PC-9 (cell line): ENCODE data around the gene MAB21L4. TPM values are rescaled to one million over a fixed set of nuclear protein-coding genes. Genes with fewer than 3 reads are reported as not detected.
A peak's percentile ranks its signal among the peaks of the same experiment; 100 is the strongest.

ENCODE experiments used
- BruUV-seq: library from RNA; stranded (reverse); fragments of 400-500 nt; replicated peaks from 2 replicates; lab custom pipeline; 2021; lab: Mats Ljungman, UMichigan
- CTCF ChIA-PET: fragments of 300-600 bp; sonication (Branson Sonifier 250); formaldehyde crosslinking; loops from one replicate; lab custom pipeline; 2022; ENCODE audit warnings: antibody characterized with exemption; lab: Charles Lee
- POLR2A ChIA-PET: fragments of 300-600 bp; sonication (Branson Sonifier 250); formaldehyde crosslinking; loops from one replicate; lab custom pipeline; 2022; ENCODE audit warnings: antibody characterized with exemption; ENCODE audit not compliant: unreplicated experiment; lab: Charles Lee
- DNase-seq, 2 experiments: peaks; one replicate each; pipeline versions ENCODE4 v3.0.0 to v3.0.0-alpha.2; 2015 to 2022; ENCODE audit warnings: mixed read lengths in 1 of 2
- H2AFZ ChIP-seq: fragments of 200-600 bp; sonication (generic); 2 replicates; pipeline ENCODE4 v1.8.1; 2017; ENCODE audit warnings: antibody characterized with exemption
- H3F3A ChIP-seq: fragments of 200-600 bp; sonication (generic); 2 replicates; pipeline ENCODE4 v1.8.1; 2017; ENCODE audit warnings: antibody characterized with exemption, mild to moderate bottlenecking, low read depth; ENCODE audit not compliant: insufficient read depth
- H3K27ac ChIP-seq: fragments of 200-600 bp; sonication (generic); 2 replicates; pipeline ENCODE4 v1.6.1; 2016; ENCODE audit warnings: mixed run types
- H3K27me3 ChIP-seq: fragments of 200-600 bp; sonication (generic); 2 replicates; pipeline ENCODE4 v1.6.1; 2016; ENCODE audit warnings: low read depth, mixed run types; ENCODE audit not compliant: insufficient read depth
- H3K36me3 ChIP-seq: fragments of 200-600 bp; sonication (generic); 2 replicates; pipeline ENCODE4 v1.6.1; 2016; ENCODE audit warnings: low read depth, mixed run types
- H3K4me1 ChIP-seq: fragments of 200-600 bp; sonication (generic); replicated peaks from 2 replicates; pipeline ENCODE4 v1.6.1; 2016; ENCODE audit warnings: mixed run types; ENCODE audit not compliant: insufficient read depth
- H3K4me2 ChIP-seq: fragments of 200-600 bp; sonication (generic); 2 replicates; pipeline ENCODE4 v1.6.1; 2017; ENCODE audit warnings: mixed run types
- H3K4me3 ChIP-seq: fragments of 200-600 bp; sonication (generic); 2 replicates; pipeline ENCODE4 v1.6.1; 2016; ENCODE audit warnings: mixed run types
- H3K79me2 ChIP-seq: fragments of 200-600 bp; sonication (generic); 2 replicates; pipeline ENCODE4 v1.6.1; 2017; ENCODE audit warnings: low read depth, mixed run types
- H3K9me2 ChIP-seq: fragments of 200-600 bp; sonication (generic); 2 replicates; pipeline ENCODE4 v1.8.1; 2017; ENCODE audit warnings: mild to moderate bottlenecking; ENCODE audit not compliant: insufficient read depth
- H3K9me3 ChIP-seq: fragments of 200-600 bp; sonication (generic); 2 replicates; pipeline ENCODE4 v1.8.1; 2016; ENCODE audit warnings: low read depth; ENCODE audit not compliant: insufficient read depth
- H4K20me1 ChIP-seq: fragments of 200-600 bp; sonication (generic); 2 replicates; pipeline ENCODE4 v1.8.1; 2017; ENCODE audit not compliant: insufficient read depth
- CTCF ChIP-seq: fragments of 200-600 bp; sonication (generic); conservative IDR thresholded peaks from 2 replicates; pipeline ENCODE4 v1.6.1; 2017; ENCODE audit warnings: mixed run types, antibody characterized with exemption, mild to moderate bottlenecking, moderate library complexity
- EZH2 ChIP-seq: fragments of 200-600 bp; sonication (generic); IDR thresholded peaks from 2 replicates; pipeline ENCODE4 v1.8.0; 2017; ENCODE audit warnings: antibody characterized with exemption, low read depth
- intact Hi-C: fragments of 100-400 bp; cut with micrococcal nuclease; formaldehyde crosslinking; loops from one replicate; pipeline ENCODE4 v1.10.0; 2022; ENCODE audit not compliant: unreplicated experiment
- total RNA-seq: library from RNA; stranded (reverse); gene quantifications from 2 replicates; pipeline ENCODE4 v1.2.3, GENCODE V29; 2021

The MAB21L4 gene
- total RNA-seq, 1 experiment from 2014 or later: 68.8 TPM

DNA sequence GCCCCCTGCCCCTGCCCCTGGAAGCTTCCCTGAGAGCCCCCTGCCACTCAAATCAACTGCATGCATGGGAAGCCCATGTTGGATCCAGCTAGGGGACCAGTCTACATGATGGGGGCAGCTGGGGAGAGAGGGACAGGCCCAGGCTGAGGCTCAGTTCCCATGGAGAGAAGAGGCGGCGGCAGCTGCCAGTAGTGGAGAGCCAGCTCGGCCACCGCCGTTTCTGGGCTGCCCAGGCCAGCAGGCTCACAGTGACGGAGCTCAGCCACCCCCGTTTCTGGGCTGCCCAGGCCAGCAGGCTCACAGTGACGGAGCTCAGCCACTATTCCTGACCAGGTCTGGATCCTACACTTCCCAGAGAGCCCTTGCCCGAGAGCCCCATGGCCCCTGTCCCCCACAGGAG lies 3.6 kb downstream of the MAB21L4 start:
- H3F3A ChIP-seq: peaks cover 17% of the 10 kb centered on the region
- POLR2A ChIA-PET: no interaction called here
- DNase-seq: no peak
- TF ChIP-seq CTCF: no peak
- no peak for TF ChIP-seq EZH2
- no peaks in the 10 kb centered on the region for H4K20me1 ChIP-seq
- no TSS peak for BruUV-seq
- H3K4me2 ChIP-seq: peak overlapping the region; percentile 95
- H3K27ac ChIP-seq: peak overlapping the region; percentile 68; the same call in 1 of the 2 replicates
- CTCF ChIA-PET: interaction anchor here (1.0 kb wide), 1 partner anchor 42 kb away, joined by 3 read pairs; no protein-coding TSS in a partner anchor
- intact Hi-C loops: loop anchor here (5.0 kb wide), 2 partner anchors 35 to 325 kb away; partner anchors contain the start of gene RNPEPL1
- H2AFZ ChIP-seq: no peak overlapping the region
- no peaks in the 10 kb centered on the region for H3K9me2 ChIP-seq
- H3K27me3 ChIP-seq: no peaks in the 10 kb centered on the region
- H3K79me2 ChIP-seq: peaks cover 35% of the 10 kb centered on the region
- H3K36me3 ChIP-seq: no peaks in the 10 kb centered on the region
- no peaks in the 10 kb centered on the region for H3K9me3 ChIP-seq
- H3K4me3 ChIP-seq: peak overlapping the region; percentile 77; the same call in 1 of the 2 replicates
- H3K4me1 ChIP-seq: peaks cover 76% of the 10 kb centered on the region

DNA sequence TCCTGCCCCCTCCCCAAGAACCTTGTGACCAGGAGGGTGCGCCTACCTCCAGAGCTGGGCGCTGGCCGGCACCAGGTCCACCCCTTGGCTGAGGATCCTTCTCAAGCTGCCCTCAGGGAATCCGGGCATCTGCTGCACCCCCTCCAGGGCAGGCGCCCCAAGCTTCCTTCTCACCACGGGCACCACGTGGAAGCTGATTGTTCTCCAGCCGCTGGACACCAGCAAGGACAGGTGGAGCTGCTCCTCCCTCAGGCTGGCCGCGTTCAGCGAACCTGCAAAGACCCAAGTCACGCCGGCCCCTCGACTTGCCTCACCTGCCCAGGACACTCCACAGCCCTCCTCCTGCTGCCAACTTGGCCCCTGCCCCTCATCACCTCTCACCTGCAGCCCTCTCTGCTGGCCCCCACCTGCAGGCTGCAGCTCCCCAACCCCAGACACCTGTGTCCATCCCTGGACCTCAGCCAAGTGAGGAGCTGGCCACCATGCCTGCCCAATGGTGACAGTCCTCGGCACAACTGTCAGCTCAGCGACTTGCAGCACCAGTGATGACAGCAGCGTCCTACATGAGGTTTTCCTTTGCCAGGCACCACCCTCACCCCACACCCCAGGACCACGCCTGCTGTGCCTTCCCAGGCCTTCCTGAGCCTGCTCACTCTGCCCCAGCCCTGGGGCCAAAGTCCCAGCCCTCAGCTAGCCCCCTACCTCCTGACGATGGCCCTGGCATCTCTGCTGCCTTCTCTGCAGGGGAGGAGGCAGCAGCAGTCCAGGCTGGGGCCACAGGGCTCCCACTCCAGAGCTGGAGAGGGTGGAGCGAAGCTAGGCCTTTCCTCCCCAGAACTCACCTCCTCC lies 4.2 kb downstream of the MAB21L4 start:
- no peak overlapping the region for H3K4me3 ChIP-seq
- H3K36me3 ChIP-seq: no peaks in the 10 kb centered on the region
- peaks cover 12% of the 10 kb centered on the region; the same call in 1 of the 2 replicates for H3F3A ChIP-seq
- H3K27me3 ChIP-seq: no peaks in the 10 kb centered on the region
- 0 out of 2 replicates have a peak overlapping the region, but pooled peaks have one; percentile 4 for H3K4me2 ChIP-seq
- BruUV-seq: no TSS peak
- peak in 1 of 2 experiments; percentile 49 for DNase-seq
- H3K27ac ChIP-seq: no peak overlapping the region
- intact Hi-C loops: loop anchor here (5.0 kb wide), 2 partner anchors 34 to 324 kb away; partner anchors contain the start of gene RNPEPL1
- CTCF ChIA-PET: interaction anchor here (0.5 to 1.0 kb wide), 2 partner anchors 42 to 404 kb away, joined by 3 to 4 read pairs; no protein-coding TSS in a partner anchor
- TF ChIP-seq CTCF: no peak
- no peaks in the 10 kb centered on the region for H3K9me3 ChIP-seq
- no peaks in the 10 kb centered on the region for H4K20me1 ChIP-seq
- H3K79me2 ChIP-seq: peaks cover 35% of the 10 kb centered on the region
- H3K9me2 ChIP-seq: no peaks in the 10 kb centered on the region
- H2AFZ ChIP-seq: no peak overlapping the region
- POLR2A ChIA-PET: interaction anchor here (0.6 to 0.7 kb wide), 2 partner anchors 27 to 336 kb away, joined by 3 to 4 read pairs; no protein-coding TSS in a partner anchor
- H3K4me1 ChIP-seq: peaks cover 69% of the 10 kb centered on the region

DNA sequence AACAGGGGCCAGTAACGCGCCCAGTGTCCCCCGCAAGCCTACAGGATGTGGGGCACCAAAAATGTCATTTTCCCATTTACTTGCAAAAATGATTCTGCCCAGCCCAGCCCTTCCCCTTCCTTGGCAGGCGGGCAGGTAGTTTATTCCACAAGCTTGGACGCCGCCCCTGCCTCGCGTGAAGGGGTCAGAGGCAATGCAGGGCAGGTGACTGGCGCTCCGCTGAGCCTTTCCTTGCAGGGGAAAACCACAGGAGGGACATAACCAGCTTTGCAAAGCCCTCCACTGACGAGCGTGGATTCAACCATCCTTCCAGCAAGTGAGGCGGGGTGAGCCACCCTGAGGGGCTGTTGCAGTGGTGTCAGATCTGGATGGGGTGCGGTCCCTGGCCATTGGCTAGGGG lies 5.3 kb downstream of the MAB21L4 start:
- no peaks in the 10 kb centered on the region for H4K20me1 ChIP-seq
- no TSS peak for BruUV-seq
- peaks cover 4% of the 10 kb centered on the region; the same call in 1 of the 2 replicates for H3K36me3 ChIP-seq
- H2AFZ ChIP-seq: no peak overlapping the region
- H3K4me2 ChIP-seq: no peak overlapping the region
- CTCF ChIA-PET: no interaction called here
- no peak overlapping the region for H3K4me3 ChIP-seq
- peaks cover 61% of the 10 kb centered on the region for H3K4me1 ChIP-seq
- peaks cover 12% of the 10 kb centered on the region; the same call in 1 of the 2 replicates for H3F3A ChIP-seq
- H3K27ac ChIP-seq: no peak overlapping the region
- POLR2A ChIA-PET: interaction anchor here (1.0 kb wide), 1 partner anchor 12 kb away, joined by 3 read pairs; no protein-coding TSS in a partner anchor
- no peak for DNase-seq
- TF ChIP-seq EZH2 (no peak), CTCF (no peak)
- H3K9me2 ChIP-seq: no peaks in the 10 kb centered on the region
- intact Hi-C loops: loop anchor here (5.0 kb wide), 2 partner anchors 33 to 323 kb away; partner anchors contain the start of gene RNPEPL1
- H3K79me2 ChIP-seq: peaks cover 33% of the 10 kb centered on the region
- H3K9me3 ChIP-seq: no peaks in the 10 kb centered on the region
- H3K27me3 ChIP-seq: no peaks in the 10 kb centered on the region
